Thyroid gland (tissue), 4 donors: ENCODE measurements around the gene PBXIP1. TPM values are rescaled to one million over a fixed set of nuclear protein-coding genes. Genes with fewer than 3 reads are reported as not detected.
"Not testable (repeated sequence)": the region's sequence is repeated elsewhere in the genome, so short reads cannot be mapped to it uniquely, and the experiment has no call there.

Experiments used
- DNase-seq, 2 donors: peaks; one replicate each; pipeline ENCODE4 v3.0.0-alpha.2; 2019
- H3K27ac ChIP-seq, 3 donors: fragments of 200-600 bp; sonication (generic); 1 replicate in 2 of 3; 2 replicates in 1 of 3; pipeline ENCODE4 v1.5.1; 2016 to 2019; ENCODE audit warnings: mild to moderate bottlenecking in 1 of 3, moderate library complexity in 1 of 3
- H3K27me3 ChIP-seq: fragments of 200-600 bp; sonication (generic); one replicate; pipeline ENCODE4 v1.5.1; 2019
- H3K36me3 ChIP-seq, 2 donors: fragments of 200-600 bp; sonication (generic); one replicate each; pipeline ENCODE4 v1.5.1; 2016 to 2019
- H3K4me1 ChIP-seq, 2 donors: fragments of 200-600 bp; sonication (generic); one replicate each; pipeline ENCODE4 v1.5.1; 2017 to 2019
- H3K4me3 ChIP-seq, 3 donors: fragments of 200-600 bp; sonication (generic); replicated peaks in 1 of 3; 1 replicate in 2 of 3; 2 replicates in 1 of 3; pipeline ENCODE4 v1.5.1; 2016; ENCODE audit warnings: mild to moderate bottlenecking in 1 of 3
- H3K9me3 ChIP-seq: fragments of 200-600 bp; sonication (generic); one replicate; pipeline ENCODE4 v1.5.1; 2017
- CTCF ChIP-seq, 6 experiments: fragments of 200-600 bp in 3 of 6; fragments of 450-650 bp in 3 of 6; sonication (generic) in 3 of 6; IDR thresholded peaks; one replicate each; pipeline ENCODE4 v1.5.1; 2016 to 2019; ENCODE audit warnings: antibody characterized with exemption in 6 of 6, mild to moderate bottlenecking in 2 of 6, inconsistent platforms in 1 of 6, moderate library complexity in 1 of 6
- POLR2A ChIP-seq, 2 donors: fragments of 450-650 bp; IDR thresholded peaks; one replicate each; pipeline ENCODE4 v1.6.1; 2017; ENCODE audit warnings: antibody characterized with exemption in 2 of 2, mild to moderate bottlenecking in 2 of 2, moderate library complexity in 1 of 2
- WGBS, 2 donors: methylation state at CpG; one replicate each; pipeline ENCODE4 v1.1.5; 2017; 5-methylcytosine and 5-hydroxymethylcytosine counted together
- intact Hi-C: fragments of 100-400 bp; cut with DNase I; formaldehyde crosslinking; loops from one replicate; pipeline ENCODE4 v1.15.1; 2023
- total RNA-seq, 4 donors: library from RNA; depleted of rRNA; stranded (reverse); fragments of >200 nt; gene quantifications; one replicate each; pipeline ENCODE4 v1.2.3, GENCODE V29; 2016

Gene PBXIP1
- total RNA-seq, 4 donors from 2014 or later = 139 to 205 (median 181) TPM

- TF ChIP-seq POLR2A (IDR thresholded peaks at IDR 0.05) = no peak
- H3K36me3 ChIP-seq = no peaks in the 10 kb centered on the region
- DNase-seq = peak in 1 of 2 donors; percentile 25
These were observed 44.0 kb downstream of the PBXIP1 start for GRCh38 chr1:154911691-154912550.

DNA sequence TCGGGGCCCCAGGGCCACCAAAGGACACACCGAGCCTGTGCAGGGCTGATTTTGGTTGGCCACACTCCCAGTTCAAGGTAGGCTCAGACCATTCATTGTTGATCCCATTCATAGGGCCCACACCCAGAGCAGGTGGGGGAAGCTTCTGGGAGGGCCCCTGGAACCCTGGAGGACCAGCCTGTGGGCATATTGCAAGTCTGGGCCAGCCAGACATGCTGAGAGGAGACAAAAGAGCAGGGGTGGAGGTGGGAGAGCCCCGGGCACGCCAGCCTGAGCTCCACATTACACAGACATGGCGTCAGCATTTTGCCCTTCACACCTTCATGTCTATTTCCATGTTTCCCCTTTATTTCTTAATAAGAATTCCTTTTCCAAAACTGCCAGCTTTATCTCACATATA lies 45.0 kb downstream of the PBXIP1 start:
- TF ChIP-seq POLR2A (IDR thresholded peaks at IDR 0.05) = no peak
- TF ChIP-seq CTCF (IDR thresholded peaks at IDR 0.05) = no peak
- no peak for DNase-seq
- Histone ChIP-seq H3K9me3 (no peaks in the 10 kb centered on the region), H3K36me3 (no peaks in the 10 kb centered on the region), H3K4me1 (no peaks in the 10 kb centered on the region), H3K4me3 (no peak overlapping the region), H3K27ac (no peak overlapping the region), H3K27me3 (no peaks in the 10 kb centered on the region)
- WGBS, 2 donors = 94 to 95% methylated on average over 5 of the region's 5 CpGs
- intact Hi-C loops = no loop called here

More at GRCh38 chr1:154911691-154912550, 44.0 kb downstream of the PBXIP1 start:
- H3K4me1 ChIP-seq = no peaks in the 10 kb centered on the region
- WGBS, 2 donors = 85 to 90% methylated on average over 7 to 8 of the region's 8 CpGs
- no peak overlapping the region for H3K4me3 ChIP-seq
- intact Hi-C loops = no loop called here
- H3K27ac ChIP-seq = no peak overlapping the region
- no peaks in the 10 kb centered on the region for H3K9me3 ChIP-seq
- no peaks in the 10 kb centered on the region for H3K27me3 ChIP-seq

GRCh38 chr1:154908937-154909336 lies 47.0 kb downstream of the PBXIP1 start:
- Histone ChIP-seq H3K36me3 (no peaks in the 10 kb centered on the region), H3K27ac (no peak overlapping the region), H3K27me3 (no peaks in the 10 kb centered on the region), H3K9me3 (no peaks in the 10 kb centered on the region), H3K4me3 (no peak overlapping the region), H3K4me1 (no peaks in the 10 kb centered on the region)
- intact Hi-C loops = no loop called here
- TF ChIP-seq POLR2A (IDR thresholded peaks at IDR 0.05) (no peak), CTCF (IDR thresholded peaks at IDR 0.05) (no peak)
- DNase-seq = no peak
- WGBS, 2 donors = 90 to 94% methylated on average over 5 of the region's 5 CpGs

DNA sequence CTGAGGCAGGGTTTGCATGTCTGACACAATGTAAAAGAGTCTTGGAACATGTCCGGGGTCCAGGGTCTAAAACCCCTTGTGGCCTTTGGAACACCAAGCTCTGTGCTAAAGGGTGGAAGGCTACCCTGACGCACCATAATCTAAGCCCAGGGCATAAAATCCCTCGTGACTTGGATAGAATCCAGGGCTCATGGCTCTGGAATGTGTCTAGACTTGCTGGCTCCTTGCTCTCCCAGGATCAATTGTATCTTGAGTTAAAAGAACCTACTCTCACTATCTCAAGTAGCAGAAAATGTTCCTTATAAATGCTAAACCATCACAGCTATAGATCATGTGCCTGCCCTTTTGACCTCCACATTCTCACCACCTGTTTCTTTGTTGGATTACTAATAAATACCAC lies 47.8 kb downstream of the PBXIP1 start:
- 69 to 71% methylated on average over 3 of the region's 3 CpGs for WGBS, 2 donors
- H3K27ac ChIP-seq, intact Hi-C loops: not testable (repeated sequence)

DNA sequence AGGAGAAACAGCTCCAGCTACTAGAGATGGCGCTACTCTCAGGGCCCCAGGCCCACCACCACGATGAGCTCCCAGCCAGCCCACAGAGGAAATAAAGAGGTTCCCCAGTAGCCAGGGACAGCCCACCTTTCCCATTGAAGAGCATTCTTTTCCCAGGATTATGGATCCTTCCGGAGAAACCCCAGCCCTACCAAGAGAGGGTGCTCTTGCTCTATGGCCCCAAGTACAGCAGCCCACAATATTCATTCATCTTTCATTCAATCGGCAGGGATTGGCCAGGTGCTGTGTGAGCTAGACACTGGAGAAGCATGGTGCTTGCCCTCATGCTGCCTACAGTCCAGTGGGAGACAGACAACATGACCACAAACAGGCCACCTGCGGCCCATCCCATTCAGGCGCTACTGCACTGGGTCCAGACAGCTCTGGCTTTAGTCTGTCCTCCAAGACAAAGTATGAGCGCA lies 49.2 kb downstream of the PBXIP1 start:
- TF ChIP-seq POLR2A (IDR thresholded peaks at IDR 0.05) (no peak), CTCF (IDR thresholded peaks at IDR 0.05) (peak in 3 of 6 experiments; percentile 28 to 38 (median 36))
- no peak overlapping the region for H3K27ac ChIP-seq
- 84 to 89% methylated on average over 7 of the region's 7 CpGs for WGBS, 2 donors
- intact Hi-C loops = no loop called here
- DNase-seq = no peak
- no peaks in the 10 kb centered on the region for H3K27me3 ChIP-seq
- no peak overlapping the region for H3K4me3 ChIP-seq
- H3K9me3 ChIP-seq = no peaks in the 10 kb centered on the region
- no peaks in the 10 kb centered on the region for H3K4me1 ChIP-seq
- H3K36me3 ChIP-seq = no peaks in the 10 kb centered on the region

More for the DNA sequence above, 47.8 kb downstream of the PBXIP1 start:
- H3K9me3 ChIP-seq, H3K27me3 ChIP-seq, DNase-seq, H3K4me1 ChIP-seq, H3K4me3 ChIP-seq, H3K36me3 ChIP-seq: not testable (repeated sequence)

DNA sequence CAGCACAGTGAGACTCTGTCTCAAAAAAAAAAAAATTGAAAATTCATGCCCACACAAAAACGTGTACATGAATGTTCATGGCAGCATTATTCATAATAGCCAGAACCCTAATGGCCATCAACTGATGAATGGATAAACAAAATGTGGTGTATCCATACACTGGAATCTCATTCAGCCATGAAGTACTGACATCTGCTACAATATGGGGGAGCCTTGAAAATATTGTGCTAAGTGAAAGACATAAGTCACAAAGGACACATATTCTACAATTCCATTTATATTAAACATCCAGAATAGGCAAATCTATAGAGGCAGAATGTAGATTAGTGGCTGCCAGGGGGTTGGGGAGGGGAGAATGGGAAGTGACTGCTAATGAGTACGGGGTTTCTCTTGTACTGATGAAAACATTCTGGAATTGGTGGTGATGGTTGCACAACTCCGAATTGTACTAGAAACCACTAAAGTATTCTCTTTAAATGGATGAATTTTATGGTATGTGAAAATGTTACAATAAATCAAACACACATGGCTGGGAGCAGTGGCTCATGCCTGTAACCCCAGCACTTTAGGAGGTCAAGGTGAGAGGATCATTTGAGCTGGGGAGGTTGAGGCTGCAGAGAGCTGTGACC lies 52.8 kb downstream of the PBXIP1 start:
- 62 to 80% methylated on average over 3 of the region's 3 CpGs for WGBS, 2 donors
- Histone ChIP-seq H3K27ac (no peak overlapping the region), H3K27me3 (no peaks in the 10 kb centered on the region), H3K9me3 (no peaks in the 10 kb centered on the region), H3K36me3 (no peaks in the 10 kb centered on the region), H3K4me3 (no peak overlapping the region), H3K4me1 (no peaks in the 10 kb centered on the region)
- intact Hi-C loops = no loop called here
- TF ChIP-seq POLR2A (IDR thresholded peaks at IDR 0.05) = no peak
- no peak for TF ChIP-seq CTCF (IDR thresholded peaks at IDR 0.05)
- DNase-seq = no peak
